SK-N-SH treated with all-trans-retinoic acid at 6 μM for 48 hours (cell line): ENCODE measurements around the gene KCNQ5.
A peak's percentile ranks its signal among the peaks of the same experiment; 100 is the strongest.

Experiments used
- ATAC-seq: fragments of 200-7000 bp; cut with Tn5 transposase; 3 replicates; pipeline ENCODE4 v1.9.1; 2020; ENCODE audit warnings: mild to moderate bottlenecking, moderate library complexity
- ARNTL ChIP-seq: fragments of 450-650 bp; formaldehyde crosslinking; IDR thresholded peaks from 2 replicates; pipeline ENCODE4 v1.5.0; 2020; ENCODE audit warnings: low read depth, mild to moderate bottlenecking, moderate library complexity, borderline replicate concordance
- CSDC2 ChIP-seq: fragments of 250-450 bp; sonication (Bioruptor Pico); IDR thresholded peaks from 2 replicates; pipeline ENCODE4 v1.5.0; 2020; ENCODE audit warnings: mild to moderate bottlenecking, moderate library complexity
- ISL1 ChIP-seq: fragments of 250-450 bp; sonication (Bioruptor Pico); IDR thresholded peaks from 2 replicates; pipeline ENCODE4 v2.1.2; 2022; ENCODE audit warnings: mild to moderate bottlenecking, moderate library complexity
- OSR1 ChIP-seq: fragments of 250-450 bp; sonication (Bioruptor Pico); IDR thresholded peaks from 2 replicates; pipeline ENCODE4 v1.8.0; 2022; ENCODE audit warnings: moderate library complexity, mild to moderate bottlenecking, inconsistent platforms
- PATZ1 ChIP-seq: fragments of 250-450 bp; sonication (Bioruptor Pico); IDR thresholded peaks from 2 replicates; pipeline ENCODE4 v1.8.0; 2020; ENCODE audit warnings: mild to moderate bottlenecking, moderate library complexity, borderline replicate concordance
- PPARA ChIP-seq: fragments of 250-450 bp; sonication (Bioruptor Pico); IDR thresholded peaks from 2 replicates; pipeline ENCODE4 v1.5.0; 2020; ENCODE audit warnings: mild to moderate bottlenecking, borderline replicate concordance
- RARB ChIP-seq: fragments of 250-450 bp; sonication (Bioruptor Pico); IDR thresholded peaks from 2 replicates; pipeline ENCODE4 v1.8.0; 2021; ENCODE audit warnings: mild to moderate bottlenecking, moderate library complexity
- SNAI2 ChIP-seq: fragments of 250-450 bp; sonication (Bioruptor Pico); IDR thresholded peaks from 2 replicates; pipeline ENCODE4 v1.5.0; 2020; ENCODE audit warnings: mild to moderate bottlenecking, moderate library complexity
- TCF4 ChIP-seq: fragments of 250-450 bp; sonication (Bioruptor Pico); IDR thresholded peaks from 2 replicates; pipeline ENCODE4 v1.8.0; 2021; ENCODE audit warnings: mild to moderate bottlenecking, moderate library complexity, borderline replicate concordance
- TOX ChIP-seq: fragments of 250-450 bp; sonication (Bioruptor Pico); IDR thresholded peaks from 2 replicates; pipeline ENCODE4 v1.8.0; 2021; ENCODE audit warnings: mild to moderate bottlenecking, moderate library complexity, borderline replicate concordance
- ZC3H10 ChIP-seq: fragments of 250-450 bp; sonication (Bioruptor Pico); IDR thresholded peaks from 2 replicates; pipeline ENCODE4 v1.5.1; 2021; ENCODE audit warnings: mild to moderate bottlenecking, moderate library complexity
- ZFP3 ChIP-seq: fragments of 250-450 bp; sonication (Bioruptor Pico); IDR thresholded peaks from 2 replicates; pipeline ENCODE4 v1.5.0; 2020; ENCODE audit warnings: mild to moderate bottlenecking, moderate library complexity
- ZFP30 ChIP-seq: fragments of 450-650 bp; formaldehyde crosslinking; IDR thresholded peaks from 2 replicates; pipeline ENCODE4 v1.5.0; 2022; ENCODE audit warnings: mild to moderate bottlenecking, moderate library complexity
- ZNF565 ChIP-seq: fragments of 450-650 bp; formaldehyde crosslinking; conservative IDR thresholded peaks from 2 replicates; pipeline ENCODE4 v1.5.0; 2020; ENCODE audit warnings: low read depth, mild to moderate bottlenecking, moderate library complexity
- ZNF8 ChIP-seq: fragments of 450-650 bp; formaldehyde crosslinking; IDR thresholded peaks from 2 replicates; pipeline ENCODE4 v1.5.0; 2020; ENCODE audit warnings: mild to moderate bottlenecking, moderate library complexity
- TF ChIP-seq, protein P1 (sequence below): fragments of 250-450 bp; sonication (Bioruptor Pico); IDR thresholded peaks from 2 replicates; pipeline ENCODE4 v1.8.0; 2021; ENCODE audit warnings: low read depth, mild to moderate bottlenecking, moderate library complexity, borderline replicate concordance
- TF ChIP-seq, protein P2 (sequence below): fragments of 250-450 bp; sonication (Bioruptor Pico); IDR thresholded peaks from 2 replicates; pipeline ENCODE4 v1.5.0; 2020; ENCODE audit warnings: mild to moderate bottlenecking, moderate library complexity

KCNQ5 gene

GRCh38 chr6:72657407-72658197 is 35.7 kb downstream of the KCNQ5 start:
- peak; percentile 71 for ATAC-seq
- TF ChIP-seq ZC3H10 (CRISPR knock-in tag) (no peak), RARB (CRISPR knock-in tag) (no peak), ZFP3 (CRISPR knock-in tag) (no peak)
- TF ChIP-seq, protein P1, sequence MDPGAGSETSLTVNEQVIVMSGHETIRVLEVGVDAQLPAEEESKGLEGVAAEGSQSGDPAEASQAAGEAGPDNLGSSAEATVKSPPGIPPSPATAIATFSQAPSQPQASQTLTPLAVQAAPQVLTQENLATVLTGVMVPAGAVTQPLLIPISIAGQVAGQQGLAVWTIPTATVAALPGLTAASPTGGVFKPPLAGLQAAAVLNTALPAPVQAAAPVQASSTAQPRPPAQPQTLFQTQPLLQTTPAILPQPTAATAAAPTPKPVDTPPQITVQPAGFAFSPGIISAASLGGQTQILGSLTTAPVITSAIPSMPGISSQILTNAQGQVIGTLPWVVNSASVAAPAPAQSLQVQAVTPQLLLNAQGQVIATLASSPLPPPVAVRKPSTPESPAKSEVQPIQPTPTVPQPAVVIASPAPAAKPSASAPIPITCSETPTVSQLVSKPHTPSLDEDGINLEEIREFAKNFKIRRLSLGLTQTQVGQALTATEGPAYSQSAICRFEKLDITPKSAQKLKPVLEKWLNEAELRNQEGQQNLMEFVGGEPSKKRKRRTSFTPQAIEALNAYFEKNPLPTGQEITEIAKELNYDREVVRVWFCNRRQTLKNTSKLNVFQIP (CRISPR knock-in tag), result no peak

GRCh38 chr6:72659754-72660153 is 37.9 kb downstream of the KCNQ5 start:
- no peak for ATAC-seq
- TF ChIP-seq ZNF565 (CRISPR knock-in tag), result no peak
- TF ChIP-seq ZC3H10 (CRISPR knock-in tag), result no peak
- no peak for TF ChIP-seq TOX (CRISPR knock-in tag)
- TF ChIP-seq, protein P2, sequence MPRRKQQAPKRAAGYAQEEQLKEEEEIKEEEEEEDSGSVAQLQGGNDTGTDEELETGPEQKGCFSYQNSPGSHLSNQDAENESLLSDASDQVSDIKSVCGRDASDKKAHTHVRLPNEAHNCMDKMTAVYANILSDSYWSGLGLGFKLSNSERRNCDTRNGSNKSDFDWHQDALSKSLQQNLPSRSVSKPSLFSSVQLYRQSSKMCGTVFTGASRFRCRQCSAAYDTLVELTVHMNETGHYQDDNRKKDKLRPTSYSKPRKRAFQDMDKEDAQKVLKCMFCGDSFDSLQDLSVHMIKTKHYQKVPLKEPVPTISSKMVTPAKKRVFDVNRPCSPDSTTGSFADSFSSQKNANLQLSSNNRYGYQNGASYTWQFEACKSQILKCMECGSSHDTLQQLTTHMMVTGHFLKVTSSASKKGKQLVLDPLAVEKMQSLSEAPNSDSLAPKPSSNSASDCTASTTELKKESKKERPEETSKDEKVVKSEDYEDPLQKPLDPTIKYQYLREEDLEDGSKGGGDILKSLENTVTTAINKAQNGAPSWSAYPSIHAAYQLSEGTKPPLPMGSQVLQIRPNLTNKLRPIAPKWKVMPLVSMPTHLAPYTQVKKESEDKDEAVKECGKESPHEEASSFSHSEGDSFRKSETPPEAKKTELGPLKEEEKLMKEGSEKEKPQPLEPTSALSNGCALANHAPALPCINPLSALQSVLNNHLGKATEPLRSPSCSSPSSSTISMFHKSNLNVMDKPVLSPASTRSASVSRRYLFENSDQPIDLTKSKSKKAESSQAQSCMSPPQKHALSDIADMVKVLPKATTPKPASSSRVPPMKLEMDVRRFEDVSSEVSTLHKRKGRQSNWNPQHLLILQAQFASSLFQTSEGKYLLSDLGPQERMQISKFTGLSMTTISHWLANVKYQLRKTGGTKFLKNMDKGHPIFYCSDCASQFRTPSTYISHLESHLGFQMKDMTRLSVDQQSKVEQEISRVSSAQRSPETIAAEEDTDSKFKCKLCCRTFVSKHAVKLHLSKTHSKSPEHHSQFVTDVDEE, result no peak

- no peak for TF ChIP-seq RARB (CRISPR knock-in tag)
- peak; percentile 73 for TF ChIP-seq ZFP30
- TF ChIP-seq ZNF8 (CRISPR knock-in tag), result no peak
- ATAC-seq, result no peak
These were observed 39.5 kb downstream of the KCNQ5 start for GRCh38 chr6:72661411-72661810.

GRCh38 chr6:72665599-72665998 is 43.7 kb downstream of the KCNQ5 start:
- TF ChIP-seq RARB (CRISPR knock-in tag), result no peak
- TF ChIP-seq, protein P2, result no peak
- TF ChIP-seq ZNF565 (CRISPR knock-in tag), result no peak
- no peak for TF ChIP-seq PPARA (CRISPR knock-in tag)
- no peak for TF ChIP-seq ISL1 (CRISPR knock-in tag)
- no peak for TF ChIP-seq CSDC2
- TF ChIP-seq SNAI2, result no peak
- TF ChIP-seq TCF4 (CRISPR knock-in tag), result no peak
- no peak for TF ChIP-seq ARNTL (CRISPR knock-in tag)
- TF ChIP-seq ZFP3 (CRISPR knock-in tag), result no peak
- TF ChIP-seq, protein P1 (CRISPR knock-in tag), result no peak
- TF ChIP-seq TOX (CRISPR knock-in tag), result no peak
- TF ChIP-seq PATZ1 (CRISPR knock-in tag), result no peak
- TF ChIP-seq OSR1, result no peak
- TF ChIP-seq ZNF8 (CRISPR knock-in tag), result no peak
- ATAC-seq, result no peak
